ENCODE results near the gene TSHR. TPM values are rescaled to one million over a fixed set of nuclear protein-coding genes. Genes with fewer than 3 reads are reported as not detected.

TSHR gene
- total and polyA plus RNA-seq, 2 of the 4 experiments (the other 2 are of a cell fraction) = not detected

DNA sequence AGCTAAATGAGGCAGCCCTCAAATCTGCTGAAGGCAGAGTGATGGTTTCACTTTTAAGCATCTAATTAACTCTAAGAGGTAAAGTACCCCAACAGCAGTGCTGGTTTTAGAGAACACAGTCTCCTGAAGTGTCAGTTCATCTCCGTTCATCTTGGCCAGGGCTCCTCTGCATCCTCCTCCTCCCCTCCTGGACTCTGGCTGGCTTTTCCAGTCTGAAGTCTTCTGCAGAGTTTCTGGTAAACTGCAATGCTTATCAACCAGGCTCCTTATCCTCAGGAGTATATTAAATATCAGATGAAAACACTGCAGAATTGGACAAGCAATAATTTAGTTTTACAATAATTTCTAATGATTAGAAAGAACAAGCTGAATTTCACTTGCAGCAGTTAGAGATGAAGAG lies 150.0 kb downstream of the TSHR start:
- no peak overlapping the region for H3K14ac ChIP-seq (replicated peaks; ENCODE audit: low read depth, low read length)
- no peaks in the 10 kb centered on the region for H3K27me3 ChIP-seq (ENCODE audit: control insufficient read depth, insufficient read depth, low read length)
- H2BK120ac ChIP-seq (ENCODE audit: low read depth, low read length) = no peak overlapping the region
- H2AFZ ChIP-seq (replicated peaks; ENCODE audit: low read length, poor library complexity) = no peak overlapping the region
- H3K36me3 ChIP-seq (ENCODE audit: control insufficient read depth, insufficient read depth, low read length) = no peaks in the 10 kb centered on the region
- no peak overlapping the region for H2BK5ac ChIP-seq (ENCODE audit: low read depth, low read length, poor library complexity, severe bottlenecking)
- DNase-seq = no peak
- H3K9me1 ChIP-seq (ENCODE audit: insufficient read depth, low read length) = no peaks in the 10 kb centered on the region
- intact Hi-C loops (cut with micrococcal nuclease) = no loop called here
- H3K4me1 ChIP-seq (ENCODE audit: control insufficient read depth, insufficient read depth, low read length) = no peaks in the 10 kb centered on the region
- no TSS peak for BruUV-seq (replicated peaks)
- ChIA-PET CTCF (no interaction called here), POLR2A (ENCODE audit: unreplicated experiment) (no interaction called here)
- H3K23ac ChIP-seq (ENCODE audit: low read depth, low read length) = no peak overlapping the region
- H3K4ac ChIP-seq (ENCODE audit: low read depth, low read length) = no peak overlapping the region
- TF ChIP-seq RAD21 (IDR thresholded peaks at IDR 0.05; ENCODE audit: low read length) (no peak), USF2 (IDR thresholded peaks at IDR 0.05; ENCODE audit: low read depth, low read length) (no peak), MXI1 (IDR thresholded peaks at IDR 0.05; ENCODE audit: borderline replicate concordance, low read depth, low read length) (no peak), CTCF (conservative IDR thresholded peaks at IDR 0.05; ENCODE audit: low read depth, low read length) (no peak), RCOR1 (IDR thresholded peaks at IDR 0.05; ENCODE audit: insufficient replicate concordance, low read length) (no peak), CHD1 (IDR thresholded peaks at IDR 0.05; ENCODE audit: low read depth, low read length) (no peak), SMC3 (IDR thresholded peaks at IDR 0.05; ENCODE audit: low read depth, low read length) (no peak), NFE2L2 (IDR thresholded peaks at IDR 0.05; ENCODE audit: low read depth, low read length) (no peak), CEBPB (IDR thresholded peaks at IDR 0.05; ENCODE audit: low read depth, low read length) (no peak), FOS (IDR thresholded peaks at IDR 0.05; ENCODE audit: low read depth, low read length) (no peak), MAFK (IDR thresholded peaks at IDR 0.05; ENCODE audit: low read depth, low read length) (no peak)
- H2BK20ac ChIP-seq (ENCODE audit: low read depth, low read length) = no peak overlapping the region
- no peak overlapping the region for H4K8ac ChIP-seq (ENCODE audit: low read depth in 2 of 2, low read length in 2 of 2)
- H3K56ac ChIP-seq (ENCODE audit: extremely low read depth, insufficient read depth, low read length) = no peak overlapping the region
- no peak overlapping the region for H3K27ac ChIP-seq (ENCODE audit: insufficient read depth, low read length)
- in situ Hi-C loops (cut with MboI; ENCODE audit: low sequenced_read_pairs) = no loop called here
- no peak overlapping the region for H3K9ac ChIP-seq (ENCODE audit: low read depth, low read length)
- no peaks in the 10 kb centered on the region for H4K20me1 ChIP-seq (ENCODE audit: insufficient read depth, low read length)
- no peak overlapping the region for H2BK15ac ChIP-seq (ENCODE audit: low read depth, low read length)
- no peak overlapping the region for H3K4me3 ChIP-seq (ENCODE audit: insufficient read depth, low read depth, low read length)
- H4K91ac ChIP-seq (ENCODE audit: insufficient read depth, low read depth, low read length) = no peak overlapping the region
- dilution Hi-C loops (cut with HindIII; ENCODE audit: low sequenced_read_pairs, unreplicated experiment) = no loop called here
- WGBS, 2 experiments (ENCODE audit: extremely low coverage in 2 of 2, insufficient read length in 1 of 2) = 20% methylated on average over 1 of the region's 1 CpG; no CpG with 5 or more reads in 1 of the 2 experiments
- no peak overlapping the region for H3K4me2 ChIP-seq (ENCODE audit: low read depth, low read length)
- H3K9me3 ChIP-seq (ENCODE audit: control insufficient read depth, insufficient read depth, low read length) = no peaks in the 10 kb centered on the region
- H3K18ac ChIP-seq (ENCODE audit: low read depth, low read length) = no peak overlapping the region
- H2AK5ac ChIP-seq (ENCODE audit: low read depth, low read length) = no peak overlapping the region
- no peak overlapping the region for H2AK9ac ChIP-seq (replicated peaks; ENCODE audit: low read depth, low read length, poor library complexity)
- ATAC-seq (ENCODE audit: low read depth) = no peak
- no peak overlapping the region for H4K5ac ChIP-seq (ENCODE audit: low read depth, low read length)
- no peaks in the 10 kb centered on the region for H3K79me1 ChIP-seq (ENCODE audit: low read depth in 1 of 2, low read length in 2 of 2)
